SK-N-SH treated with all-trans-retinoic acid at 6 μM for 48 hours (cell line): ENCODE data around the gene RMND1.

Source experiments
- ATAC-seq: fragments of 200-7000 bp; cut with Tn5 transposase; 3 replicates; pipeline ENCODE4 v1.9.1; 2020; ENCODE audit warnings: mild to moderate bottlenecking, moderate library complexity
- ARNTL ChIP-seq: fragments of 450-650 bp; formaldehyde crosslinking; IDR thresholded peaks from 2 replicates; pipeline ENCODE4 v1.5.0; 2020; ENCODE audit warnings: low read depth, mild to moderate bottlenecking, moderate library complexity, borderline replicate concordance
- BACH2 ChIP-seq: fragments of 250-450 bp; sonication (Bioruptor Pico); IDR thresholded peaks from 2 replicates; pipeline ENCODE4 v1.9.0; 2021; ENCODE audit warnings: mild to moderate bottlenecking, borderline replicate concordance
- CSDC2 ChIP-seq: fragments of 250-450 bp; sonication (Bioruptor Pico); IDR thresholded peaks from 2 replicates; pipeline ENCODE4 v1.5.0; 2020; ENCODE audit warnings: mild to moderate bottlenecking, moderate library complexity
- ESRRG ChIP-seq: fragments of 250-450 bp; sonication (Bioruptor Pico); IDR thresholded peaks from 2 replicates; pipeline ENCODE4 v1.6.1; 2021; ENCODE audit warnings: mild to moderate bottlenecking
- GLIS3 ChIP-seq: fragments of 250-450 bp; sonication (Bioruptor Pico); IDR thresholded peaks from 2 replicates; pipeline ENCODE4 v1.5.0; 2020; ENCODE audit warnings: mild to moderate bottlenecking, moderate library complexity
- ISL1 ChIP-seq: fragments of 250-450 bp; sonication (Bioruptor Pico); IDR thresholded peaks from 2 replicates; pipeline ENCODE4 v2.1.2; 2022; ENCODE audit warnings: mild to moderate bottlenecking, moderate library complexity
- OSR1 ChIP-seq: fragments of 250-450 bp; sonication (Bioruptor Pico); IDR thresholded peaks from 2 replicates; pipeline ENCODE4 v1.8.0; 2022; ENCODE audit warnings: moderate library complexity, mild to moderate bottlenecking, inconsistent platforms
- PPARA ChIP-seq: fragments of 250-450 bp; sonication (Bioruptor Pico); IDR thresholded peaks from 2 replicates; pipeline ENCODE4 v1.5.0; 2020; ENCODE audit warnings: mild to moderate bottlenecking, borderline replicate concordance
- RARB ChIP-seq: fragments of 250-450 bp; sonication (Bioruptor Pico); IDR thresholded peaks from 2 replicates; pipeline ENCODE4 v1.8.0; 2021; ENCODE audit warnings: mild to moderate bottlenecking, moderate library complexity
- SNAI2 ChIP-seq: fragments of 250-450 bp; sonication (Bioruptor Pico); IDR thresholded peaks from 2 replicates; pipeline ENCODE4 v1.5.0; 2020; ENCODE audit warnings: mild to moderate bottlenecking, moderate library complexity
- TCF4 ChIP-seq: fragments of 250-450 bp; sonication (Bioruptor Pico); IDR thresholded peaks from 2 replicates; pipeline ENCODE4 v1.8.0; 2021; ENCODE audit warnings: mild to moderate bottlenecking, moderate library complexity, borderline replicate concordance
- TOX ChIP-seq: fragments of 250-450 bp; sonication (Bioruptor Pico); IDR thresholded peaks from 2 replicates; pipeline ENCODE4 v1.8.0; 2021; ENCODE audit warnings: mild to moderate bottlenecking, moderate library complexity, borderline replicate concordance
- ZFP3 ChIP-seq: fragments of 250-450 bp; sonication (Bioruptor Pico); IDR thresholded peaks from 2 replicates; pipeline ENCODE4 v1.5.0; 2020; ENCODE audit warnings: mild to moderate bottlenecking, moderate library complexity
- ZFP30 ChIP-seq: fragments of 450-650 bp; formaldehyde crosslinking; IDR thresholded peaks from 2 replicates; pipeline ENCODE4 v1.5.0; 2022; ENCODE audit warnings: mild to moderate bottlenecking, moderate library complexity
- ZNF565 ChIP-seq: fragments of 450-650 bp; formaldehyde crosslinking; conservative IDR thresholded peaks from 2 replicates; pipeline ENCODE4 v1.5.0; 2020; ENCODE audit warnings: low read depth, mild to moderate bottlenecking, moderate library complexity
- ZNF70 ChIP-seq: fragments of 450-650 bp; formaldehyde crosslinking; IDR thresholded peaks from 2 replicates; pipeline ENCODE4 v1.5.0; 2020; ENCODE audit warnings: mild to moderate bottlenecking, moderate library complexity
- ZNF8 ChIP-seq: fragments of 450-650 bp; formaldehyde crosslinking; IDR thresholded peaks from 2 replicates; pipeline ENCODE4 v1.5.0; 2020; ENCODE audit warnings: mild to moderate bottlenecking, moderate library complexity
- TF ChIP-seq, protein P1 (sequence below): fragments of 250-450 bp; sonication (Bioruptor Pico); IDR thresholded peaks from 2 replicates; pipeline ENCODE4 v1.8.0; 2021; ENCODE audit warnings: low read depth, mild to moderate bottlenecking, moderate library complexity, borderline replicate concordance
- TF ChIP-seq, protein P2 (sequence below): fragments of 250-450 bp; sonication (Bioruptor Pico); IDR thresholded peaks from 2 replicates; pipeline ENCODE4 v1.5.0; 2020; ENCODE audit warnings: mild to moderate bottlenecking, moderate library complexity
- TF ChIP-seq, protein P3 (sequence below): fragments of 250-450 bp; sonication (Bioruptor Pico); IDR thresholded peaks from 2 replicates; pipeline ENCODE4 v1.5.1; 2020; ENCODE audit warnings: low read depth, mild to moderate bottlenecking, moderate library complexity
- TF ChIP-seq, protein P4 (sequence below): fragments of 250-450 bp; sonication (Bioruptor Pico); IDR thresholded peaks from 2 replicates; pipeline ENCODE4 v1.8.0; 2020; ENCODE audit warnings: mild to moderate bottlenecking, moderate library complexity, borderline replicate concordance
- TF ChIP-seq, protein P5 (sequence below): fragments of 250-450 bp; sonication (Bioruptor Pico); IDR thresholded peaks from 2 replicates; pipeline ENCODE4 v1.5.1; 2021; ENCODE audit warnings: mild to moderate bottlenecking, moderate library complexity

The RMND1 gene

DNA sequence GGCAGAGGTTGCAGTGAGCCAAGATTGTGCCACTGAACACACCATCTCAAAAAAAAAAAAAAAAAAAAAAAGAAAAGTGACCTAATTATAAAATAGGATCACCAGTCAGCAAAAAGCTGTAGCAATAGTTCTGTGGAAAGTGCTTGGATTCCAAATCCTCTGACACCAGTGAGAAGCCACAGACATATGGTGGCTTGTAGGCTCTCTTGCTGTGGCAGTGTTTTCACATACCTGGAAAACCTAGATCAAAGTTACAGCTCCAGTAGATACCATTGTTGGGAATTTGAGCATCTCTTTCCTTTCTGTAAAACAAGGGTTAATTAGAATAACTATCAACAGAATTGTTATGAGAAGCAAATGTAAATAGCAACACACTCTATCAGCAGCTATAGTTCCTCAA, 46.0 kb upstream of the RMND1 start:
- no peak for ATAC-seq

DNA sequence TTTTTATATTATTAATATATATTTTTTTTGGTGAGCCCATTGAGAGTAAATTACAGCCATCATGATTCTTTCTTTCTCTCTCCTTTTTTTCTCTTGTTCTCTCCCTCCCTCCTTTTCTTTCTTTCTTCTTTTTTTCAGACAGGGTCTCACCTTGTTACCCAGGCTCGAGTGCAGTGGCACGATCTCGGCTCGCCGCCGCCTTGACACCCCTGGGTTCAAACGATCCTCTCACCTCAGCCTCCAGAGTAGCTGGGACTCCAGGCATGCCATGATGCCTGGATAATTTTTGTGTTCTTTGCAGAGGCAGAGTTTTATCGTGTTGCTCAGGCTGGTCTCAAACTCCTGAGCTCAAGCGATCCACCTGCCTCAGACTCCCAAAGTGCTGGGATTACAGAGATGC, 43.5 kb upstream of the RMND1 start:
- no peak for TF ChIP-seq PPARA (CRISPR knock-in tag)
- TF ChIP-seq, protein P1, sequence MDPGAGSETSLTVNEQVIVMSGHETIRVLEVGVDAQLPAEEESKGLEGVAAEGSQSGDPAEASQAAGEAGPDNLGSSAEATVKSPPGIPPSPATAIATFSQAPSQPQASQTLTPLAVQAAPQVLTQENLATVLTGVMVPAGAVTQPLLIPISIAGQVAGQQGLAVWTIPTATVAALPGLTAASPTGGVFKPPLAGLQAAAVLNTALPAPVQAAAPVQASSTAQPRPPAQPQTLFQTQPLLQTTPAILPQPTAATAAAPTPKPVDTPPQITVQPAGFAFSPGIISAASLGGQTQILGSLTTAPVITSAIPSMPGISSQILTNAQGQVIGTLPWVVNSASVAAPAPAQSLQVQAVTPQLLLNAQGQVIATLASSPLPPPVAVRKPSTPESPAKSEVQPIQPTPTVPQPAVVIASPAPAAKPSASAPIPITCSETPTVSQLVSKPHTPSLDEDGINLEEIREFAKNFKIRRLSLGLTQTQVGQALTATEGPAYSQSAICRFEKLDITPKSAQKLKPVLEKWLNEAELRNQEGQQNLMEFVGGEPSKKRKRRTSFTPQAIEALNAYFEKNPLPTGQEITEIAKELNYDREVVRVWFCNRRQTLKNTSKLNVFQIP (CRISPR knock-in tag), result no peak
- TF ChIP-seq ZNF8 (CRISPR knock-in tag), result no peak
- no peak for TF ChIP-seq TOX
- TF ChIP-seq ZNF565 (CRISPR knock-in tag), result no peak
- TF ChIP-seq, protein P2, sequence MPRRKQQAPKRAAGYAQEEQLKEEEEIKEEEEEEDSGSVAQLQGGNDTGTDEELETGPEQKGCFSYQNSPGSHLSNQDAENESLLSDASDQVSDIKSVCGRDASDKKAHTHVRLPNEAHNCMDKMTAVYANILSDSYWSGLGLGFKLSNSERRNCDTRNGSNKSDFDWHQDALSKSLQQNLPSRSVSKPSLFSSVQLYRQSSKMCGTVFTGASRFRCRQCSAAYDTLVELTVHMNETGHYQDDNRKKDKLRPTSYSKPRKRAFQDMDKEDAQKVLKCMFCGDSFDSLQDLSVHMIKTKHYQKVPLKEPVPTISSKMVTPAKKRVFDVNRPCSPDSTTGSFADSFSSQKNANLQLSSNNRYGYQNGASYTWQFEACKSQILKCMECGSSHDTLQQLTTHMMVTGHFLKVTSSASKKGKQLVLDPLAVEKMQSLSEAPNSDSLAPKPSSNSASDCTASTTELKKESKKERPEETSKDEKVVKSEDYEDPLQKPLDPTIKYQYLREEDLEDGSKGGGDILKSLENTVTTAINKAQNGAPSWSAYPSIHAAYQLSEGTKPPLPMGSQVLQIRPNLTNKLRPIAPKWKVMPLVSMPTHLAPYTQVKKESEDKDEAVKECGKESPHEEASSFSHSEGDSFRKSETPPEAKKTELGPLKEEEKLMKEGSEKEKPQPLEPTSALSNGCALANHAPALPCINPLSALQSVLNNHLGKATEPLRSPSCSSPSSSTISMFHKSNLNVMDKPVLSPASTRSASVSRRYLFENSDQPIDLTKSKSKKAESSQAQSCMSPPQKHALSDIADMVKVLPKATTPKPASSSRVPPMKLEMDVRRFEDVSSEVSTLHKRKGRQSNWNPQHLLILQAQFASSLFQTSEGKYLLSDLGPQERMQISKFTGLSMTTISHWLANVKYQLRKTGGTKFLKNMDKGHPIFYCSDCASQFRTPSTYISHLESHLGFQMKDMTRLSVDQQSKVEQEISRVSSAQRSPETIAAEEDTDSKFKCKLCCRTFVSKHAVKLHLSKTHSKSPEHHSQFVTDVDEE (CRISPR knock-in tag), result no peak
- TF ChIP-seq, protein P3, sequence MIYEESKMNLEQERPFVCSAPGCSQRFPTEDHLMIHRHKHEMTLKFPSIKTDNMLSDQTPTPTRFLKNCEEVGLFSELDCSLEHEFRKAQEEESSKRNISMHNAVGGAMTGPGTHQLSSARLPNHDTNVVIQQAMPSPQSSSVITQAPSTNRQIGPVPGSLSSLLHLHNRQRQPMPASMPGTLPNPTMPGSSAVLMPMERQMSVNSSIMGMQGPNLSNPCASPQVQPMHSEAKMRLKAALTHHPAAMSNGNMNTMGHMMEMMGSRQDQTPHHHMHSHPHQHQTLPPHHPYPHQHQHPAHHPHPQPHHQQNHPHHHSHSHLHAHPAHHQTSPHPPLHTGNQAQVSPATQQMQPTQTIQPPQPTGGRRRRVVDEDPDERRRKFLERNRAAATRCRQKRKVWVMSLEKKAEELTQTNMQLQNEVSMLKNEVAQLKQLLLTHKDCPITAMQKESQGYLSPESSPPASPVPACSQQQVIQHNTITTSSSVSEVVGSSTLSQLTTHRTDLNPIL (CRISPR knock-in tag), result no peak
- TF ChIP-seq OSR1, result no peak
- no peak for TF ChIP-seq CSDC2 (CRISPR knock-in tag)
- TF ChIP-seq TCF4 (CRISPR knock-in tag), result no peak
- TF ChIP-seq, protein P4, sequence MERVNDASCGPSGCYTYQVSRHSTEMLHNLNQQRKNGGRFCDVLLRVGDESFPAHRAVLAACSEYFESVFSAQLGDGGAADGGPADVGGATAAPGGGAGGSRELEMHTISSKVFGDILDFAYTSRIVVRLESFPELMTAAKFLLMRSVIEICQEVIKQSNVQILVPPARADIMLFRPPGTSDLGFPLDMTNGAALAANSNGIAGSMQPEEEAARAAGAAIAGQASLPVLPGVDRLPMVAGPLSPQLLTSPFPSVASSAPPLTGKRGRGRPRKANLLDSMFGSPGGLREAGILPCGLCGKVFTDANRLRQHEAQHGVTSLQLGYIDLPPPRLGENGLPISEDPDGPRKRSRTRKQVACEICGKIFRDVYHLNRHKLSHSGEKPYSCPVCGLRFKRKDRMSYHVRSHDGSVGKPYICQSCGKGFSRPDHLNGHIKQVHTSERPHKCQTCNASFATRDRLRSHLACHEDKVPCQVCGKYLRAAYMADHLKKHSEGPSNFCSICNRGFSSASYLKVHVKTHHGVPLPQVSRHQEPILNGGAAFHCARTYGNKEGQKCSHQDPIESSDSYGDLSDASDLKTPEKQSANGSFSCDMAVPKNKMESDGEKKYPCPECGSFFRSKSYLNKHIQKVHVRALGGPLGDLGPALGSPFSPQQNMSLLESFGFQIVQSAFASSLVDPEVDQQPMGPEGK (CRISPR knock-in tag), result no peak
- TF ChIP-seq ESRRG (CRISPR knock-in tag), result no peak
- no peak for TF ChIP-seq SNAI2 (CRISPR knock-in tag)
- TF ChIP-seq, protein P5, sequence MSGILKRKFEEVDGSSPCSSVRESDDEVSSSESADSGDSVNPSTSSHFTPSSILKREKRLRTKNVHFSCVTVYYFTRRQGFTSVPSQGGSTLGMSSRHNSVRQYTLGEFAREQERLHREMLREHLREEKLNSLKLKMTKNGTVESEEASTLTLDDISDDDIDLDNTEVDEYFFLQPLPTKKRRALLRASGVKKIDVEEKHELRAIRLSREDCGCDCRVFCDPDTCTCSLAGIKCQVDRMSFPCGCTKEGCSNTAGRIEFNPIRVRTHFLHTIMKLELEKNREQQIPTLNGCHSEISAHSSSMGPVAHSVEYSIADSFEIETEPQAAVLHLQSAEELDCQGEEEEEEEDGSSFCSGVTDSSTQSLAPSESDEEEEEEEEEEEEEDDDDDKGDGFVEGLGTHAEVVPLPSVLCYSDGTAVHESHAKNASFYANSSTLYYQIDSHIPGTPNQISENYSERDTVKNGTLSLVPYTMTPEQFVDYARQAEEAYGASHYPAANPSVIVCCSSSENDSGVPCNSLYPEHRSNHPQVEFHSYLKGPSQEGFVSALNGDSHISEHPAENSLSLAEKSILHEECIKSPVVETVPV (CRISPR knock-in tag), result no peak
- no peak for TF ChIP-seq ZFP30 (CRISPR knock-in tag)
- no peak for TF ChIP-seq BACH2 (CRISPR knock-in tag)
- no peak for ATAC-seq

More for the DNA sequence above, 46.0 kb upstream of the RMND1 start:
- TF ChIP-seq BACH2 (CRISPR knock-in tag), result no peak
- no peak for TF ChIP-seq GLIS3 (CRISPR knock-in tag)
- no peak for TF ChIP-seq ZFP3
- no peak for TF ChIP-seq ZFP30 (CRISPR knock-in tag)
- TF ChIP-seq ZNF8 (CRISPR knock-in tag), result no peak
- TF ChIP-seq ZNF70 (CRISPR knock-in tag), result no peak
- TF ChIP-seq PPARA (CRISPR knock-in tag), result no peak
- no peak for TF ChIP-seq ISL1
- TF ChIP-seq CSDC2 (CRISPR knock-in tag), result no peak
- TF ChIP-seq ARNTL, result no peak
- TF ChIP-seq, protein P3 (CRISPR knock-in tag), result no peak
- TF ChIP-seq OSR1, result no peak
- TF ChIP-seq RARB (CRISPR knock-in tag), result no peak
- TF ChIP-seq TCF4 (CRISPR knock-in tag), result no peak
- no peak for TF ChIP-seq ESRRG (CRISPR knock-in tag)
- no peak for TF ChIP-seq TOX
- TF ChIP-seq, protein P1 (CRISPR knock-in tag), result no peak
- TF ChIP-seq SNAI2 (CRISPR knock-in tag), result no peak
- TF ChIP-seq, all 23 proteins: peak for 0
